ENCODE measurements around the gene CRADD. TPM values are rescaled to one million over a fixed set of nuclear protein-coding genes. Genes with fewer than 3 reads are reported as not detected.

The CRADD gene
- total and polyA plus RNA-seq, 4 donors: 6.3 to 28.9 (median 16.6) TPM

- Histone ChIP-seq H3K4me1 (ENCODE audit: control insufficient read depth in 5 of 5, insufficient read depth in 5 of 5, low read length in 5 of 5) (peaks cover 0 to 33% (median 3%) of the 10 kb centered on the region in 5 donors), H3K27ac (ENCODE audit: low read depth in 1 of 2, low read length in 1 of 2) (peak overlapping the region in 1 of 2 donors; percentile 28), H3K4me3 (no peak overlapping the region), H3K9me3 (ENCODE audit: control insufficient read depth in 4 of 4, insufficient read depth in 3 of 4, low read length in 3 of 4) (peaks cover 0 to 4% (median 0%) of the 10 kb centered on the region in 4 donors), H3K36me3 (ENCODE audit: control insufficient read depth in 4 of 4, insufficient read depth in 4 of 4, low read length in 4 of 4) (no peaks in the 10 kb centered on the region), H3K27me3 (ENCODE audit: control insufficient read depth in 3 of 3, insufficient read depth in 3 of 3, low read length in 2 of 3) (no peaks in the 10 kb centered on the region), H3K9ac (ENCODE audit: insufficient read depth in 1 of 2, low read length in 2 of 2) (no peak overlapping the region)
- TF ChIP-seq CTCF (IDR thresholded peaks at IDR 0.05; ENCODE audit: control extremely low read depth, extremely low read depth): no peak
- DNase-seq (no peak), ATAC-seq (ENCODE audit: insufficient read depth, low FRiP score) (no peak)
Observed at GRCh38 chr12:93704122-93704521, 26.9 kb downstream of the CRADD start.

- H3K36me3 ChIP-seq (ENCODE audit: control insufficient read depth in 4 of 4, insufficient read depth in 4 of 4, low read length in 4 of 4): no peaks in the 10 kb centered on the region
- TF ChIP-seq CTCF (IDR thresholded peaks at IDR 0.05; ENCODE audit: control extremely low read depth, extremely low read depth): no peak
- 95 to 96% methylated on average over 4 of the region's 4 CpGs for WGBS, 2 donors
- no peak overlapping the region for H3K9ac ChIP-seq (ENCODE audit: insufficient read depth in 1 of 2, low read length in 2 of 2)
- peak overlapping the region in 1 of 2 donors; percentile 28 for H3K27ac ChIP-seq (ENCODE audit: low read depth in 1 of 2, low read length in 1 of 2)
- peaks cover 0 to 6% (median under 1%) of the 10 kb centered on the region in 4 donors for H3K9me3 ChIP-seq (ENCODE audit: control insufficient read depth in 4 of 4, insufficient read depth in 3 of 4, low read length in 3 of 4)
- peaks cover 0 to 33% (median 3%) of the 10 kb centered on the region in 5 donors for H3K4me1 ChIP-seq (ENCODE audit: control insufficient read depth in 5 of 5, insufficient read depth in 5 of 5, low read length in 5 of 5)
- H3K4me3 ChIP-seq: no peak overlapping the region
- no peaks in the 10 kb centered on the region for H3K27me3 ChIP-seq (ENCODE audit: control insufficient read depth in 3 of 3, insufficient read depth in 3 of 3, low read length in 2 of 3)
- ATAC-seq (ENCODE audit: insufficient read depth, low FRiP score): no peak
- no peak for DNase-seq
Observed at GRCh38 chr12:93704625-93705024, 27.4 kb downstream of the CRADD start.

- no peak for TF ChIP-seq CTCF (IDR thresholded peaks at IDR 0.05; ENCODE audit: control extremely low read depth, extremely low read depth)
- no peak overlapping the region for H3K27ac ChIP-seq (ENCODE audit: low read depth in 1 of 2, low read length in 1 of 2)
- H3K4me3 ChIP-seq: no peak overlapping the region
- H3K27me3 ChIP-seq (ENCODE audit: control insufficient read depth in 3 of 3, insufficient read depth in 3 of 3, low read length in 2 of 3): no peaks in the 10 kb centered on the region
- 88 to 100% methylated on average over 1 of the region's 1 CpG for WGBS, 2 donors
- H3K9me3 ChIP-seq (ENCODE audit: control insufficient read depth in 4 of 4, insufficient read depth in 3 of 4, low read length in 3 of 4): peaks cover 0 to 7% (median 4%) of the 10 kb centered on the region in 4 donors
- peaks cover 0 to 30% (median 3%) of the 10 kb centered on the region in 5 donors for H3K4me1 ChIP-seq (ENCODE audit: control insufficient read depth in 5 of 5, insufficient read depth in 5 of 5, low read length in 5 of 5)
- no peak overlapping the region for H3K9ac ChIP-seq (ENCODE audit: insufficient read depth in 1 of 2, low read length in 2 of 2)
- ATAC-seq (ENCODE audit: insufficient read depth, low FRiP score) (no peak), DNase-seq (no peak)
- no peaks in the 10 kb centered on the region for H3K36me3 ChIP-seq (ENCODE audit: control insufficient read depth in 4 of 4, insufficient read depth in 4 of 4, low read length in 4 of 4)
Observed at GRCh38 chr12:93705237-93705636, 28.1 kb downstream of the CRADD start.

- Histone ChIP-seq H3K4me3 (no peak overlapping the region), H3K27me3 (ENCODE audit: control insufficient read depth in 3 of 3, insufficient read depth in 3 of 3, low read length in 2 of 3) (no peaks in the 10 kb centered on the region), H3K4me1 (ENCODE audit: control insufficient read depth in 5 of 5, insufficient read depth in 5 of 5, low read length in 5 of 5) (peaks cover 0 to 30% (median 3%) of the 10 kb centered on the region in 5 donors), H3K9me3 (ENCODE audit: control insufficient read depth in 4 of 4, insufficient read depth in 3 of 4, low read length in 3 of 4) (peaks cover 0 to 7% (median 4%) of the 10 kb centered on the region in 4 donors), H3K36me3 (ENCODE audit: control insufficient read depth in 4 of 4, insufficient read depth in 4 of 4, low read length in 4 of 4) (no peaks in the 10 kb centered on the region), H3K9ac (ENCODE audit: insufficient read depth in 1 of 2, low read length in 2 of 2) (no peak overlapping the region), H3K27ac (ENCODE audit: low read depth in 1 of 2, low read length in 1 of 2) (no peak overlapping the region)
- DNase-seq (no peak), ATAC-seq (ENCODE audit: insufficient read depth, low FRiP score) (no peak)
- TF ChIP-seq CTCF (IDR thresholded peaks at IDR 0.05; ENCODE audit: control extremely low read depth, extremely low read depth): no peak
- WGBS, 2 donors: 53 to 55% methylated on average over 2 of the region's 2 CpGs
Observed at GRCh38 chr12:93706387-93706786, 29.2 kb downstream of the CRADD start.

Measured in lung (tissue), 12 donors.